HEK293T (cell line): ENCODE data around the gene NKX2-1.
A peak's percentile ranks its signal among the peaks of the same experiment; 100 is the strongest.

Experiments
- CTCF ChIA-PET: fragments of 350-600 bp; formaldehyde crosslinking; extraction: SDS; loops from one replicate; lab custom pipeline; 2021; ENCODE audit warnings: antibody characterized with exemption, inconsistent platforms; lab: Yijun Ruan, JAX
- POLR2A ChIA-PET: fragments of 350-600 bp; formaldehyde crosslinking; extraction: SDS; loops from one replicate; lab custom pipeline; 2020; ENCODE audit warnings: antibody characterized with exemption, inconsistent platforms; lab: Yijun Ruan, JAX
- DNase-seq: peaks from one replicate; pipeline ENCODE4 v3.0.0; 2012; ENCODE audit warnings: mixed read lengths; ENCODE audit errors: extremely low spot score
- ARNT ChIP-seq: fragments of 450-650 bp; IDR thresholded peaks from 2 replicates; pipeline ENCODE4 v1.6.1; 2017; ENCODE audit warnings: mild to moderate bottlenecking
- BHLHE40 ChIP-seq: fragments of 450-650 bp; IDR thresholded peaks from 2 replicates; pipeline ENCODE4 v1.6.1; 2016; ENCODE audit warnings: mild to moderate bottlenecking, moderate library complexity, borderline replicate concordance
- CTBP1 ChIP-seq: fragments of 450-650 bp; IDR thresholded peaks from 2 replicates; pipeline ENCODE4 v1.6.1; 2016; ENCODE audit warnings: borderline replicate concordance
- ELF4 ChIP-seq: fragments of 450-650 bp; IDR thresholded peaks from 2 replicates; pipeline ENCODE4 v1.6.1; 2017; ENCODE audit warnings: antibody characterized with exemption
- FOXA1 ChIP-seq: fragments of 450-650 bp; IDR thresholded peaks from 2 replicates; pipeline ENCODE4 v1.6.1; 2016; ENCODE audit warnings: mild to moderate bottlenecking
- FOXK2 ChIP-seq: fragments of 450-650 bp; IDR thresholded peaks from 2 replicates; pipeline ENCODE4 v1.6.1; 2016; ENCODE audit warnings: mild to moderate bottlenecking
- FOXM1 ChIP-seq: fragments of 450-650 bp; IDR thresholded peaks from 2 replicates; pipeline ENCODE4 v1.6.1; 2017; ENCODE audit warnings: mild to moderate bottlenecking, borderline replicate concordance
- HDGF ChIP-seq: fragments of 450-650 bp; IDR thresholded peaks from 2 replicates; pipeline ENCODE4 v1.6.1; 2017; ENCODE audit warnings: antibody characterized with exemption, borderline replicate concordance
- L3MBTL2 ChIP-seq: fragments of 450-650 bp; conservative IDR thresholded peaks from 2 replicates; pipeline ENCODE4 v1.6.1; 2016; ENCODE audit warnings: mild to moderate bottlenecking
- LEF1 ChIP-seq: fragments of 450-650 bp; IDR thresholded peaks from 2 replicates; pipeline ENCODE4 v1.6.1; 2017; ENCODE audit warnings: mild to moderate bottlenecking, borderline replicate concordance
- NFRKB ChIP-seq: fragments of 450-650 bp; IDR thresholded peaks from 2 replicates; pipeline ENCODE4 v1.6.1; 2016; ENCODE audit warnings: mild to moderate bottlenecking, moderate library complexity
- SP1 ChIP-seq: fragments of 450-650 bp; IDR thresholded peaks from 2 replicates; pipeline ENCODE4 v1.6.1; 2017
- SUZ12 ChIP-seq: fragments of 450-650 bp; IDR thresholded peaks from 2 replicates; pipeline ENCODE4 v1.6.1; 2016; ENCODE audit warnings: mild to moderate bottlenecking
- TARDBP ChIP-seq: fragments of 450-650 bp; IDR thresholded peaks from 2 replicates; pipeline ENCODE4 v1.6.1; 2016
- ZNF384 ChIP-seq: fragments of 450-650 bp; IDR thresholded peaks from 2 replicates; pipeline ENCODE4 v1.6.1; 2016
- TF ChIP-seq, protein P1 (sequence below): fragments of 450-650 bp; IDR thresholded peaks from 2 replicates; pipeline ENCODE4 v1.6.1; 2016

The NKX2-1 gene

DNA sequence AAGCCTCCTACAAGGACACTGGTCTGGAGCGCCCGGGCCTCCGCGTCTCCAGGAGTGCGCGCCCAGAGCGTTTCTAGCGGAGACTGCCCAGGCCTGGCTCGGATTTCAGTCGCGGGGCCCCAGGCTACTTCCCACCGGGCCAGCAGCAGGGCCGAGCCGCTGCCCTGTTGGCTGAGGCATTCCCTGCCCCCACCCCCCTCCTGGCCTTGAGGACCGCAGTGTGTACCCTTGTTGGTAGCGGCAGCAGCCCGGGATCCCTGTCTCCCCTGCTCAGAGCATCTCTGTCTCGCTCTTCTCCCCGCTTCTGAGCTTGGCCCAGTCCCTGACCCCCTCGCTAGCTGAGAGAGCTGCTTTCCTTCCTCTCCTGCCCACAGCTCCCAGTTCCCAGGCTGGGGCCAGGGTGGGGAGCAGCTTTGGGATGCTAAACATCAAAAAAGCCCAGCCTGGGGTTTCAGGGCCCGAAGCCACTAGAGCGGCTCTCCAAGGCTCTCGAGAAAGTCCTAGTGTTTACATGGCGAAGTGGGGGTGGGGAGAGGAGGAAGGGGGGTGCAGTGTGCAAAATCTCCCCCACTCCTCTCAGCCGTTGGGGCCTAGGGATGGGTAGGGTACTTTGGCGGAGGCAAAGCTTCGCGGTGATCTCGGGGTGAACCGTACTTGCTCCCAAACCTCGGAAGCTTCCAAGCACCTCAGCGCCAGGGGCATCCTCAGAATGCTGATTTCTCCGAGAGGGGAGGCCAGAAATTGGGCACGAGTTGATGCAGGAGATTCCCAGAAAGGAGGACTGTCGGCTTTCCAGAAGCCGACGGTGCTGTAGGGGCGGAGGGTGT is 6.4 kb downstream of the NKX2-1 start:
- CTCF ChIA-PET = interaction anchor here (0.9 to 2.3 kb wide), 2 partner anchors 12 to 604 kb away, joined by 5 to 15 read pairs; no protein-coding TSS in a partner anchor
- DNase-seq = peak; percentile 49
- TF ChIP-seq FOXK2 (no peak), FOXM1 (no peak), HDGF (no peak), NFRKB (no peak), CTBP1 (no peak), ARNT (no peak), LEF1 (no peak), BHLHE40 (no peak), SUZ12 (no peak), FOXA1 (no peak), L3MBTL2 (no peak), ELF4 (no peak), ZNF384 (no peak), TARDBP (no peak)
- TF ChIP-seq, protein P1, sequence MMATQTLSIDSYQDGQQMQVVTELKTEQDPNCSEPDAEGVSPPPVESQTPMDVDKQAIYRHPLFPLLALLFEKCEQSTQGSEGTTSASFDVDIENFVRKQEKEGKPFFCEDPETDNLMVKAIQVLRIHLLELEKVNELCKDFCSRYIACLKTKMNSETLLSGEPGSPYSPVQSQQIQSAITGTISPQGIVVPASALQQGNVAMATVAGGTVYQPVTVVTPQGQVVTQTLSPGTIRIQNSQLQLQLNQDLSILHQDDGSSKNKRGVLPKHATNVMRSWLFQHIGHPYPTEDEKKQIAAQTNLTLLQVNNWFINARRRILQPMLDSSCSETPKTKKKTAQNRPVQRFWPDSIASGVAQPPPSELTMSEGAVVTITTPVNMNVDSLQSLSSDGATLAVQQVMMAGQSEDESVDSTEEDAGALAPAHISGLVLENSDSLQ = no peak
- POLR2A ChIA-PET = interaction anchor here (0.6 to 0.7 kb wide), 2 partner anchors 60 to 297 kb away, joined by 3 read pairs; no protein-coding TSS in a partner anchor

DNA sequence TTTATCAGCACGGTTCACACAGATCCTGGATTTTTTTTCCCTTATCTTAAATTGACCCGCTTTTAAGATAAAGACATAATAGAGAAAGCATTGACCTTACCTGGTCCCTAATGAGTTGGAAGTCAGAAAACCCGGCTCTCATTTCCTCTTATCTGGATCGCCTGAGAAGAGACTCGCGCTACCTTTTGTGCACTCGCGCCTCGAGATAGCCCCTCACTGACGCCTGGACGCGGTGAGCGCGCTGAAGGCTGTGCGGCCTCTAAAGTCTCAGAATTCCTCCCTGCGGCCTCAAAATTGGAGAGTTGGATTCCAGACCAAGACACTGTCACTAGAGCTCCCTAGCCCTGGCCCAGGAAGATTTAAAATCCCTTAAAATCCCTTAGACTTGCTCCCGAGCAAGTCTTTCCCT is 7.0 kb downstream of the NKX2-1 start:
- no peak for DNase-seq
- ChIA-PET CTCF (interaction anchor here (0.9 to 2.3 kb wide), 2 partner anchors 12 to 604 kb away, joined by 5 to 15 read pairs; no protein-coding TSS in a partner anchor), POLR2A (interaction anchor here (0.6 to 0.7 kb wide), 2 partner anchors 60 to 298 kb away, joined by 3 read pairs; no protein-coding TSS in a partner anchor)
- TF ChIP-seq NFRKB (no peak), HDGF (no peak), LEF1 (no peak), L3MBTL2 (peak; percentile 39; the same call in 1 of the 2 replicates), ELF4 (no peak), TARDBP (no peak)

DNA sequence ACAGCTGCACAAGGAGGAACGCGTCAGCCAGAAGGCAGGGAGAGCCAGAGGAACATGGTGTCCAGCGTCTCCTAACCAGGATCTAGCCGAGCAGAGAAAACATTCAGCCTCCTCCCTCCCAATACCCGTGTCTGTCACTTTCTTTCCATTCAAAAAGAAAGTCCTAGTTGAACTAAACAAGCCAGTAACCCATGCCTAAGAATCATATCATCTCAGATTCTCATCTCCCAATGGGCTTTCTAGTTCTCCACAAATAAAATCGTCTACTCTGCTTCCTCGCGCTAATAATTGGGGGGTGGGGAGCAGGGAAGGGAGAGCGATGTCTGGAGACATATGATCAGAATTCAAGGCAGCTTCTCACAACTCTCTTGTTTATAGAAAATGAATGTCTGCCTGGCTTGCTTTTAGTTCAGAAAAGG is 7.4 kb downstream of the NKX2-1 start:
- TF ChIP-seq FOXK2 = no peak
- TF ChIP-seq, protein P1 = no peak
- TF ChIP-seq SUZ12 = no peak
- TF ChIP-seq ARNT = no peak
- no peak for TF ChIP-seq HDGF
- no peak for TF ChIP-seq L3MBTL2
- no peak for TF ChIP-seq TARDBP
- TF ChIP-seq CTBP1 = no peak
- TF ChIP-seq ZNF384 = no peak
- no peak for TF ChIP-seq LEF1
- no peak for TF ChIP-seq BHLHE40
- TF ChIP-seq ELF4 = no peak
- TF ChIP-seq SP1 = no peak
- no peak for TF ChIP-seq FOXA1
- TF ChIP-seq NFRKB = no peak
- no peak for TF ChIP-seq FOXM1
- ChIA-PET POLR2A (no interaction called here), CTCF (interaction anchor here (0.9 to 2.3 kb wide), 2 partner anchors 13 to 605 kb away, joined by 5 to 15 read pairs; no protein-coding TSS in a partner anchor)
- no peak for DNase-seq

DNA sequence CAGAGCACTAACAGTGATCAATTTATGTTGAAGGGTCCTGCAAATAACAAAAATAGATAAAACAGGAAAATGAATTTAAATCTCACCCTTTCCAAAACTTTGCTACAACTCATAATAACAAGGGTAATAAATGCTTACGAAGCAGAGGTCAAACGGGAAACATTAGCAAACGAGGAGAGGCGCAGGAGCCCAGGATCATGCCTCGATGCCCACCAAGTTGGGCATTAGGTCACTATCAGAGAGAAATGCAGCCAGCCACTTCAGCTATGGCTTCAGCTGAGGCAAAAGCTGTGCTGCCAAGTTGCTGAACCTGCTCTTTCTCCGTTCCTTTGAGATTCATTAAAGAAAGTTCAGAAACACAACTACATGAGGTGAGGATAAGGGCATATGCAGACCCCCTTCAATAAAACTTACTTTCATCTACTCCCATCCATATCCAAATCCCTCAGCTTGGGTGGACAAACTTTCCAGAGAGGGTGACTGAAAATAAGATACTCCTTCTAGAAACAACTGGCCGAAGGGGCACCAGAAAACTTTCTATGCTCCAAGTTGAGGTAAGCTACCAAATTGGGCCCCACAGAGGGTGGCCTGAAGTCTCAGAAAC is 7.9 kb downstream of the NKX2-1 start:
- TF ChIP-seq HDGF = no peak
- TF ChIP-seq TARDBP = no peak
- TF ChIP-seq FOXK2 = no peak
- TF ChIP-seq SP1 = no peak
- TF ChIP-seq NFRKB = no peak
- TF ChIP-seq SUZ12 = no peak
- TF ChIP-seq LEF1 = no peak
- TF ChIP-seq FOXA1 = no peak
- TF ChIP-seq FOXM1 = no peak
- TF ChIP-seq ELF4 = no peak
- no peak for TF ChIP-seq ZNF384
- no peak for TF ChIP-seq CTBP1
- TF ChIP-seq L3MBTL2 = no peak
- TF ChIP-seq, protein P1 = no peak
- no peak for TF ChIP-seq BHLHE40
- no peak for TF ChIP-seq ARNT
- ChIA-PET POLR2A (no interaction called here), CTCF (interaction anchor here (0.9 to 2.3 kb wide), 2 partner anchors 13 to 605 kb away, joined by 5 to 15 read pairs; no protein-coding TSS in a partner anchor)
- no peak for DNase-seq

DNA sequence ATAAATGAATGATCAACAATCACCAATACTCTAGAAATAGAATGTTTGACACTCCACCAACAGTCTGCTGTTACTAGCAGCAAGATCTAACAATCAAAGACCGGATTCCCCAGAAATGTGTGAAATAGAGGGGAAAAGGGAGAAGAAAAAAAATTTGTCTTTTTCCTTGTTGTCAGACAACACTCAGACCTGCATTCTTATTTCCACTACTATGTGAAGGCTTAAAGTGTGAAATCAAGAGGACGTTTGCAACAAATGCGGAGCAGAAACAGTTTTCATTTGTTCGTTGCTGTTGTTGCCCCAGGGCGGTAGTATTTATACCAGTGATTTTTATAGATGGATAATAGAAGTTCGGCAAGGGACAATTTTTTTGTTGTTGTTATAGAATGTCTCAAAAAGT is 9.2 kb downstream of the NKX2-1 start:
- no peak for TF ChIP-seq ARNT
- TF ChIP-seq BHLHE40 = no peak
- no peak for TF ChIP-seq NFRKB
- no peak for TF ChIP-seq FOXM1
- no peak for TF ChIP-seq FOXK2
- no peak for TF ChIP-seq CTBP1
- no peak for TF ChIP-seq SUZ12
- TF ChIP-seq L3MBTL2 = no peak
- TF ChIP-seq, protein P1 = no peak
- TF ChIP-seq LEF1 = no peak
- TF ChIP-seq SP1 = no peak
- TF ChIP-seq ELF4 = no peak
- no peak for TF ChIP-seq FOXA1
- TF ChIP-seq HDGF = no peak
- CTCF ChIA-PET = interaction anchor here (0.6 to 1.4 kb wide), 2 partner anchors 14 to 95 kb away, joined by 3 to 11 read pairs; no protein-coding TSS in a partner anchor
- DNase-seq = no peak
- POLR2A ChIA-PET = no interaction called here
